ENCODE data around the gene CRIP2. TPM values are rescaled to one million over a fixed set of nuclear protein-coding genes. Genes with fewer than 3 reads are reported as not detected.

The CRIP2 gene
- total RNA-seq, 4 donors from 2014 or later: 103 to 203 (median 141) TPM

- no peak for DNase-seq (ENCODE audit: low spot score in 2 of 2)
- H3K4me3 ChIP-seq (ENCODE audit: low read depth, poor library complexity, severe bottlenecking): no peak overlapping the region
- 73 to 78% methylated on average over 12 to 14 of the region's 19 CpGs for WGBS, 2 donors
- TF ChIP-seq POLR2A (IDR thresholded peaks at IDR 0.05) (no peak), CTCF (IDR thresholded peaks at IDR 0.05) (no peak)
- intact Hi-C loops (cut with DNase I; ENCODE audit: low total_unique reads): no loop called here
Measured at GRCh38 chr14:105471297-105471821, 3.3 kb upstream of the CRIP2 start.

- WGBS, 2 donors: 81 to 89% methylated on average over 7 to 8 of the region's 8 CpGs
- TF ChIP-seq CTCF (IDR thresholded peaks at IDR 0.05) (no peak), POLR2A (IDR thresholded peaks at IDR 0.05) (no peak)
- no peak for DNase-seq (ENCODE audit: low spot score in 2 of 2)
- intact Hi-C loops (cut with DNase I; ENCODE audit: low total_unique reads): no loop called here
- H3K4me3 ChIP-seq (ENCODE audit: low read depth, poor library complexity, severe bottlenecking): no peak overlapping the region
Measured at GRCh38 chr14:105471823-105472485, 2.7 kb upstream of the CRIP2 start.

DNA sequence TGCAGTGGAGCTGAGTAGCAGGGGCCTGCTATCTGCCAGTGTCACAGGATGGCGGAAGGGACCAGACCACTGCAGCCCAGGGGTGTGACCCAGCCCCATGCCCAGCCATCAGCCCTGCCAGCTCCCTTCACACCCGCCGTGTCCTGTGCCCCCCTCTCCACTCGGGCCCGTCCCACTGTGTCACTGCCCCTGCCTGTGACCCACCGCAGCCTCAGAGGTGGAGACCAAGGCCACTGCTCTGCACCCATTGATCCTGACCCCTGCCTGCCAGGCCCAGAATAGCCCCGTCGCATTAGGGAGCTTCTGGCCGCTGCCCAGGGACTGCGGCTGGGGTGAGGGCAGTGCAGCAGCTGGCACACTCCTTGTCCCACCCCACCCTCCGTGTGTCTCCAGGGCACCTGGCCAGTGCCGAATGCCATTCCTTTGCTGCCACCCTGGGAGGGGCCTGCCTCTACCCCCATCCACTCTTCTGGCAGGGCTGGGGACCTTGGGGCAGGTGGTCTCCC lies 2.1 kb upstream of the CRIP2 start:
- no peak for DNase-seq (ENCODE audit: low spot score in 2 of 2)
- WGBS, 2 donors: 39 to 52% methylated on average over 11 to 12 of the region's 12 CpGs

GRCh38 chr14:105473033-105473676 lies 1.5 kb upstream of the CRIP2 start:
- no peak overlapping the region for H3K4me3 ChIP-seq (ENCODE audit: low read depth, poor library complexity, severe bottlenecking)
- intact Hi-C loops (cut with DNase I; ENCODE audit: low total_unique reads): no loop called here
- WGBS, 2 donors: 6 to 8% methylated on average over 3 to 4 of the region's 7 CpGs
- DNase-seq (ENCODE audit: low spot score in 2 of 2): no peak
- TF ChIP-seq POLR2A (IDR thresholded peaks at IDR 0.05): no peak
- TF ChIP-seq CTCF (IDR thresholded peaks at IDR 0.05): no peak

More for the DNA sequence above, 2.1 kb upstream of the CRIP2 start:
- no peak overlapping the region for H3K4me3 ChIP-seq (ENCODE audit: low read depth, poor library complexity, severe bottlenecking)
- intact Hi-C loops (cut with DNase I; ENCODE audit: low total_unique reads): no loop called here
- TF ChIP-seq CTCF (IDR thresholded peaks at IDR 0.05) (no peak), POLR2A (IDR thresholded peaks at IDR 0.05) (no peak)

GRCh38 chr14:105473677-105474482 lies 741 bp upstream of the CRIP2 start:
- 1% methylated on average over 17 to 57 of the region's 60 CpGs for WGBS, 2 donors
- TF ChIP-seq POLR2A (IDR thresholded peaks at IDR 0.05) (no peak), CTCF (IDR thresholded peaks at IDR 0.05) (no peak)
- DNase-seq (ENCODE audit: low spot score in 2 of 2): peak; percentile 83 to 96
- intact Hi-C loops (cut with DNase I; ENCODE audit: low total_unique reads): no loop called here
- peak overlapping the region; percentile 32 for H3K4me3 ChIP-seq (ENCODE audit: low read depth, poor library complexity, severe bottlenecking)
